Tibial nerve (tissue), 4 donors: ENCODE results near the gene CCIN.

Source experiments
- EP300 ChIP-seq, 2 donors: sonication (generic); formaldehyde crosslinking; IDR thresholded peaks; one replicate each; pipeline ENCODE4 v1.6.1; 2017; ENCODE audit warnings: antibody characterized with exemption in 2 of 2, mild to moderate bottlenecking in 1 of 2
- POLR2A ChIP-seq, 2 donors: fragments of 450-650 bp; IDR thresholded peaks; one replicate each; pipeline ENCODE4 v1.6.1; 2017; ENCODE audit warnings: antibody characterized with exemption in 2 of 2, mild to moderate bottlenecking in 2 of 2, moderate library complexity in 2 of 2
- TF ChIP-seq, protein P1 (sequence below), 5 experiments: fragments of 200-600 bp in 3 of 5; fragments of 450-650 bp in 2 of 5; sonication (generic) in 3 of 5; IDR thresholded peaks; one replicate each; pipeline ENCODE4 v1.5.1; 2016 to 2019; ENCODE audit warnings: antibody characterized with exemption in 5 of 5, mild to moderate bottlenecking in 3 of 5, moderate library complexity in 2 of 5

DNA sequence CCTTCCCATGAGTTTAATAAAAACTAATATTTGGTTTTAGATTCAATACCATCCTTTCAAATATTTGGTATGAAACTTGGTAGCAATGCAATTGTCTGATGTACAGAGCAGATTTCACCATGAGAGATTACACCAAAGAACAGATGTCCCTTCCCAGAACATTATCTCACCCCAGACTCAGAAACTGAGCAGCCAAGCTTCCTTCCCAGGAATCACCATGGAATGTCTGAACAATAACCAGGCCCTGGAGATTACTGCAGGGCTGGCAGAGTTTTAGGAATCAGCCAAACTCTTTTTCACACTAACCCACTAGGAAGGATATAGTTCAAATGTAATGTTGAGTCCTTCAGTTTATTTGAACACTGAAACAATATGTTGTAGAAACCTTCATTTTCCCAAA, 45.4 kb downstream of the CCIN start:
- TF ChIP-seq, protein P1, sequence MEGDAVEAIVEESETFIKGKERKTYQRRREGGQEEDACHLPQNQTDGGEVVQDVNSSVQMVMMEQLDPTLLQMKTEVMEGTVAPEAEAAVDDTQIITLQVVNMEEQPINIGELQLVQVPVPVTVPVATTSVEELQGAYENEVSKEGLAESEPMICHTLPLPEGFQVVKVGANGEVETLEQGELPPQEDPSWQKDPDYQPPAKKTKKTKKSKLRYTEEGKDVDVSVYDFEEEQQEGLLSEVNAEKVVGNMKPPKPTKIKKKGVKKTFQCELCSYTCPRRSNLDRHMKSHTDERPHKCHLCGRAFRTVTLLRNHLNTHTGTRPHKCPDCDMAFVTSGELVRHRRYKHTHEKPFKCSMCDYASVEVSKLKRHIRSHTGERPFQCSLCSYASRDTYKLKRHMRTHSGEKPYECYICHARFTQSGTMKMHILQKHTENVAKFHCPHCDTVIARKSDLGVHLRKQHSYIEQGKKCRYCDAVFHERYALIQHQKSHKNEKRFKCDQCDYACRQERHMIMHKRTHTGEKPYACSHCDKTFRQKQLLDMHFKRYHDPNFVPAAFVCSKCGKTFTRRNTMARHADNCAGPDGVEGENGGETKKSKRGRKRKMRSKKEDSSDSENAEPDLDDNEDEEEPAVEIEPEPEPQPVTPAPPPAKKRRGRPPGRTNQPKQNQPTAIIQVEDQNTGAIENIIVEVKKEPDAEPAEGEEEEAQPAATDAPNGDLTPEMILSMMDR (IDR thresholded peaks at IDR 0.05): no peak
- no peak for TF ChIP-seq EP300 (IDR thresholded peaks at IDR 0.05)
- no peak for TF ChIP-seq POLR2A (IDR thresholded peaks at IDR 0.05)
